PC-9 (cell line): ENCODE results near the gene AK8. TPM values are rescaled to one million over a fixed set of nuclear protein-coding genes. Genes with fewer than 3 reads are reported as not detected.

Experiments
- BruUV-seq: library from RNA; stranded (reverse); fragments of 400-500 nt; replicated peaks from 2 replicates; lab custom pipeline; 2021; lab: Mats Ljungman, UMichigan
- CTCF ChIA-PET: fragments of 300-600 bp; sonication (Branson Sonifier 250); formaldehyde crosslinking; loops from one replicate; lab custom pipeline; 2022; ENCODE audit warnings: antibody characterized with exemption; lab: Charles Lee
- POLR2A ChIA-PET: fragments of 300-600 bp; sonication (Branson Sonifier 250); formaldehyde crosslinking; loops from one replicate; lab custom pipeline; 2022; ENCODE audit warnings: antibody characterized with exemption; ENCODE audit not compliant: unreplicated experiment; lab: Charles Lee
- DNase-seq, 2 experiments: peaks; one replicate each; pipeline versions ENCODE4 v3.0.0 to v3.0.0-alpha.2; 2015 to 2022; ENCODE audit warnings: mixed read lengths in 1 of 2
- H2AFZ ChIP-seq: fragments of 200-600 bp; sonication (generic); 2 replicates; pipeline ENCODE4 v1.8.1; 2017; ENCODE audit warnings: antibody characterized with exemption
- H3F3A ChIP-seq: fragments of 200-600 bp; sonication (generic); 2 replicates; pipeline ENCODE4 v1.8.1; 2017; ENCODE audit warnings: antibody characterized with exemption, mild to moderate bottlenecking, low read depth; ENCODE audit not compliant: insufficient read depth
- H3K27ac ChIP-seq: fragments of 200-600 bp; sonication (generic); 2 replicates; pipeline ENCODE4 v1.6.1; 2016; ENCODE audit warnings: mixed run types
- H3K27me3 ChIP-seq: fragments of 200-600 bp; sonication (generic); 2 replicates; pipeline ENCODE4 v1.6.1; 2016; ENCODE audit warnings: low read depth, mixed run types; ENCODE audit not compliant: insufficient read depth
- H3K36me3 ChIP-seq: fragments of 200-600 bp; sonication (generic); 2 replicates; pipeline ENCODE4 v1.6.1; 2016; ENCODE audit warnings: low read depth, mixed run types
- H3K4me1 ChIP-seq: fragments of 200-600 bp; sonication (generic); replicated peaks from 2 replicates; pipeline ENCODE4 v1.6.1; 2016; ENCODE audit warnings: mixed run types; ENCODE audit not compliant: insufficient read depth
- H3K4me2 ChIP-seq: fragments of 200-600 bp; sonication (generic); 2 replicates; pipeline ENCODE4 v1.6.1; 2017; ENCODE audit warnings: mixed run types
- H3K4me3 ChIP-seq: fragments of 200-600 bp; sonication (generic); 2 replicates; pipeline ENCODE4 v1.6.1; 2016; ENCODE audit warnings: mixed run types
- H3K79me2 ChIP-seq: fragments of 200-600 bp; sonication (generic); 2 replicates; pipeline ENCODE4 v1.6.1; 2017; ENCODE audit warnings: low read depth, mixed run types
- H3K9me2 ChIP-seq: fragments of 200-600 bp; sonication (generic); 2 replicates; pipeline ENCODE4 v1.8.1; 2017; ENCODE audit warnings: mild to moderate bottlenecking; ENCODE audit not compliant: insufficient read depth
- H3K9me3 ChIP-seq: fragments of 200-600 bp; sonication (generic); 2 replicates; pipeline ENCODE4 v1.8.1; 2016; ENCODE audit warnings: low read depth; ENCODE audit not compliant: insufficient read depth
- H4K20me1 ChIP-seq: fragments of 200-600 bp; sonication (generic); 2 replicates; pipeline ENCODE4 v1.8.1; 2017; ENCODE audit not compliant: insufficient read depth
- CTCF ChIP-seq: fragments of 200-600 bp; sonication (generic); conservative IDR thresholded peaks from 2 replicates; pipeline ENCODE4 v1.6.1; 2017; ENCODE audit warnings: mixed run types, antibody characterized with exemption, mild to moderate bottlenecking, moderate library complexity
- EZH2 ChIP-seq: fragments of 200-600 bp; sonication (generic); IDR thresholded peaks from 2 replicates; pipeline ENCODE4 v1.8.0; 2017; ENCODE audit warnings: antibody characterized with exemption, low read depth
- intact Hi-C: fragments of 100-400 bp; cut with micrococcal nuclease; formaldehyde crosslinking; loops from one replicate; pipeline ENCODE4 v1.10.0; 2022; ENCODE audit not compliant: unreplicated experiment
- total RNA-seq: library from RNA; stranded (reverse); gene quantifications from 2 replicates; pipeline ENCODE4 v1.2.3, GENCODE V29; 2021

The AK8 gene
- total RNA-seq, 1 experiment from 2014 or later: 7.2 TPM

GRCh38 chr9:132763574-132763973 lies 114.5 kb downstream of the AK8 start:
- Histone ChIP-seq H2AFZ (no peak overlapping the region), H3K4me2 (no peak overlapping the region), H3K27ac (no peak overlapping the region), H4K20me1 (no peaks in the 10 kb centered on the region), H3K4me1 (no peaks in the 10 kb centered on the region), H3K79me2 (no peaks in the 10 kb centered on the region), H3F3A (no peaks in the 10 kb centered on the region), H3K9me3 (no peaks in the 10 kb centered on the region), H3K9me2 (no peaks in the 10 kb centered on the region), H3K27me3 (0 out of 2 replicates have a peak, but pooled peaks cover 4% of the 10 kb centered on the region), H3K36me3 (no peaks in the 10 kb centered on the region), H3K4me3 (no peak overlapping the region)
- intact Hi-C loops: no loop called here
- no peak for DNase-seq
- CTCF ChIA-PET: no interaction called here
- BruUV-seq: no TSS peak
- TF ChIP-seq CTCF: no peak
- TF ChIP-seq EZH2: no peak
- POLR2A ChIA-PET: no interaction called here

DNA sequence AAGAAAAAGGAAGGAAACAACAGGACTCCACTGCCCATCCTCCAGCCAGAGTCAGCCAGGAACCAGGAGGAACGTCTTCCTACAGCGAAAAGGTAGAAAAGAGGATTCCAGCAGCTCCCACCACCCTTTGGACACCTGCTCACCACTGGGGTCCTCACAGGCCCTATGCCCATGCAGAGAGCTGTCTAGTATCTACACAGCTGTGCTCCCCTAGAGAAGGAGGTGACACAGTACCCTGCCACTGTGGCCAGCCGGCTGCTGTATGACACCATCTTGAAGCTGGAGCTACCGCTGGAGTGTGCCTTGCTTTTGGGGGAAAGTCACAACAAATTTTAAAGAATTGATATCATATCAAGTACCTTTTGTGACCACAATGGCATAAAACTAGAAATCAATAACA lies 115.2 kb downstream of the AK8 start:
- H4K20me1 ChIP-seq: no peaks in the 10 kb centered on the region
- no peak overlapping the region for H3K4me2 ChIP-seq
- H2AFZ ChIP-seq: no peak overlapping the region
- no peaks in the 10 kb centered on the region for H3F3A ChIP-seq
- H3K27me3 ChIP-seq: 0 out of 2 replicates have a peak, but pooled peaks cover 4% of the 10 kb centered on the region
- no peaks in the 10 kb centered on the region for H3K9me3 ChIP-seq
- no peak overlapping the region for H3K4me3 ChIP-seq
- BruUV-seq: no TSS peak
- intact Hi-C loops: no loop called here
- H3K27ac ChIP-seq: no peak overlapping the region
- no peaks in the 10 kb centered on the region for H3K79me2 ChIP-seq
- no peaks in the 10 kb centered on the region for H3K4me1 ChIP-seq
- H3K9me2 ChIP-seq: no peaks in the 10 kb centered on the region
- ChIA-PET CTCF (no interaction called here), POLR2A (no interaction called here)
- H3K36me3 ChIP-seq: no peaks in the 10 kb centered on the region
- TF ChIP-seq CTCF: no peak
- DNase-seq: no peak

DNA sequence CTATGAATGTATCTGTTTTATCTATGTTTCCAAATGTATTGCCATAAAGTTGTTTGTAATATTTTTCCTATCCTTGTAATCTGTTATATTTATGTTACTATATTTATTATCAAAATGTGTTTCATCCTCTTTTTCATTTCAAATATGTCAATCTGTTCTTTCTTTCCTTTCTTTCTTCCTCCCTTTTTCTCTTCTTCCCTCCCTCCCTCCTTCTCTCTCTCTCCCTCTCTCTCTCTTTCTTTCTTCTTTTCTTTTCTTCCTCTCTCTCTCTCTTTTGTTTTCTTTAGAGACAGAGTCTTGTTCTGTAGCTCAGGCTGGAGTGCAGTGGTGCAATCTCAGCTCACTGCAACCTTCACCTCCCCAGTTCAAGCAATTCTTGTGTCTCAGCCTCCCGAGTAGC lies 116.5 kb downstream of the AK8 start:
- CTCF ChIA-PET: no interaction called here
- H3K27me3 ChIP-seq: peaks cover 15% of the 10 kb centered on the region; the same call in 1 of the 2 replicates
- TF ChIP-seq EZH2 (no peak), CTCF (no peak)

More for the DNA sequence above, 116.5 kb downstream of the AK8 start:
- H3K36me3 ChIP-seq: no peaks in the 10 kb centered on the region
- no peaks in the 10 kb centered on the region for H3K79me2 ChIP-seq
- no peak overlapping the region for H3K27ac ChIP-seq
- no peak for DNase-seq
- intact Hi-C loops: no loop called here
- H3K4me2 ChIP-seq: no peak overlapping the region
- H2AFZ ChIP-seq: no peak overlapping the region
- no peaks in the 10 kb centered on the region for H3K9me3 ChIP-seq
- POLR2A ChIA-PET: no interaction called here
- no peaks in the 10 kb centered on the region for H3K9me2 ChIP-seq
- no peaks in the 10 kb centered on the region for H3K4me1 ChIP-seq
- H3K4me3 ChIP-seq: no peak overlapping the region
- no TSS peak for BruUV-seq
- H4K20me1 ChIP-seq: no peaks in the 10 kb centered on the region
- H3F3A ChIP-seq: no peaks in the 10 kb centered on the region
